Tibial nerve (tissue), 4 donors: ENCODE measurements around the gene GPATCH3. TPM values are rescaled to one million over a fixed set of nuclear protein-coding genes. Genes with fewer than 3 reads are reported as not detected.

Experiments used
- DNase-seq, 2 donors: peaks; one replicate each; pipeline ENCODE4 v3.0.0-alpha.2; 2019; ENCODE audit warnings: low spot score in 2 of 2
- H3K27ac ChIP-seq, 4 donors: fragments of 200-600 bp; sonication (generic) in 3 of 4; one replicate each; pipeline ENCODE4 v1.5.1; 2017 to 2019; ENCODE audit warnings: mild to moderate bottlenecking in 1 of 4
- H3K27me3 ChIP-seq, 2 donors: fragments of 200-600 bp; sonication (generic) in 1 of 2; one replicate each; pipeline versions ENCODE4 v1.5.1 to v1.6.0; 2017 to 2019
- H3K36me3 ChIP-seq, 3 donors: fragments of 200-600 bp; sonication (generic); one replicate each; pipeline ENCODE4 v1.5.1; 2018 to 2019
- H3K4me1 ChIP-seq, 4 donors: fragments of 200-600 bp; sonication (generic) in 3 of 4; one replicate each; pipeline ENCODE4 v1.5.1; 2017 to 2019
- H3K4me3 ChIP-seq, 4 donors: fragments of 200-600 bp; sonication (generic) in 3 of 4; one replicate each; pipeline ENCODE4 v1.5.1; 2017 to 2019; ENCODE audit warnings: mild to moderate bottlenecking in 1 of 4, moderate library complexity in 1 of 4
- H3K9me3 ChIP-seq, 4 donors: fragments of 200-600 bp; sonication (generic) in 3 of 4; one replicate each; pipeline ENCODE4 v1.5.1; 2017 to 2019
- CTCF ChIP-seq, 5 experiments: fragments of 200-600 bp in 3 of 5; fragments of 450-650 bp in 2 of 5; sonication (generic) in 3 of 5; IDR thresholded peaks; one replicate each; pipeline ENCODE4 v1.5.1; 2016 to 2019; ENCODE audit warnings: antibody characterized with exemption in 5 of 5, mild to moderate bottlenecking in 3 of 5, moderate library complexity in 2 of 5
- EP300 ChIP-seq, 2 donors: sonication (generic); formaldehyde crosslinking; IDR thresholded peaks; one replicate each; pipeline ENCODE4 v1.6.1; 2017; ENCODE audit warnings: antibody characterized with exemption in 2 of 2, mild to moderate bottlenecking in 1 of 2
- POLR2A ChIP-seq, 2 donors: fragments of 450-650 bp; IDR thresholded peaks; one replicate each; pipeline ENCODE4 v1.6.1; 2017; ENCODE audit warnings: antibody characterized with exemption in 2 of 2, mild to moderate bottlenecking in 2 of 2, moderate library complexity in 2 of 2
- WGBS, 2 donors: methylation state at CpG; one replicate each; pipeline ENCODE4 v1.1.5; 2018; 5-methylcytosine and 5-hydroxymethylcytosine counted together
- total RNA-seq, 4 donors: library from RNA; depleted of rRNA; stranded (reverse); fragments of >200 nt; gene quantifications; one replicate each; pipeline ENCODE4 v1.1.0, GENCODE V29; 2016

GPATCH3 gene
- total RNA-seq, 4 donors from 2014 or later = 7.8 to 26.1 (median 12.5) TPM

- Histone ChIP-seq H3K27ac (no peak overlapping the region), H3K4me3 (no peak overlapping the region), H3K9me3 (no peaks in the 10 kb centered on the region), H3K36me3 (peaks cover 4 to 88% (median 14%) of the 10 kb centered on the region in 3 donors), H3K27me3 (no peaks in the 10 kb centered on the region), H3K4me1 (peaks cover 0 to 11% (median 2%) of the 10 kb centered on the region in 4 donors)
- no peak for DNase-seq
- TF ChIP-seq EP300 (IDR thresholded peaks at IDR 0.05) (no peak), POLR2A (IDR thresholded peaks at IDR 0.05) (no peak), CTCF (IDR thresholded peaks at IDR 0.05) (no peak)
- WGBS, 2 donors = 89 to 97% methylated on average over 4 to 5 of the region's 5 CpGs
These were observed 45.4 kb downstream of the GPATCH3 start for GRCh38 chr1:26854906-26855305.

GRCh38 chr1:26853600-26853999 lies 46.7 kb downstream of the GPATCH3 start:
- 93 to 96% methylated on average over 7 to 10 of the region's 10 CpGs for WGBS, 2 donors
- no peak for TF ChIP-seq POLR2A (IDR thresholded peaks at IDR 0.05)
- no peak for TF ChIP-seq EP300 (IDR thresholded peaks at IDR 0.05)
- no peak for TF ChIP-seq CTCF (IDR thresholded peaks at IDR 0.05)
- no peaks in the 10 kb centered on the region for H3K9me3 ChIP-seq
- H3K27me3 ChIP-seq = no peaks in the 10 kb centered on the region
- peaks cover 4 to 96% (median 16%) of the 10 kb centered on the region in 3 donors for H3K36me3 ChIP-seq
- DNase-seq = no peak
- no peak overlapping the region for H3K4me3 ChIP-seq
- peak overlapping the region in 3 of 4 donors; percentile 19 to 72 (median 46) for H3K27ac ChIP-seq
- peaks cover 0 to 23% (median 14%) of the 10 kb centered on the region in 4 donors for H3K4me1 ChIP-seq

- Histone ChIP-seq H3K36me3 (peaks cover 4 to 98% (median 16%) of the 10 kb centered on the region in 3 donors), H3K4me3 (no peak overlapping the region), H3K4me1 (peaks cover 0 to 27% (median 15%) of the 10 kb centered on the region in 4 donors), H3K27me3 (no peaks in the 10 kb centered on the region), H3K9me3 (no peaks in the 10 kb centered on the region), H3K27ac (peak overlapping the region in 3 of 4 donors; percentile 19 to 72 (median 46))
- 11 to 12% methylated on average over 3 of the region's 3 CpGs for whole genome bisulfite sequencing, 2 donors
- DNase-seq = peak; percentile 79 to 93
- TF ChIP-seq POLR2A (IDR thresholded peaks at IDR 0.05) (no peak), CTCF (IDR thresholded peaks at IDR 0.05) (peak; percentile 64 to 84 (median 78)), EP300 (IDR thresholded peaks at IDR 0.05) (no peak)
These were observed 47.1 kb downstream of the GPATCH3 start for GRCh38 chr1:26853156-26853555.

GRCh38 chr1:26852701-26853100 lies 47.6 kb downstream of the GPATCH3 start:
- Histone ChIP-seq H3K9me3 (no peaks in the 10 kb centered on the region), H3K36me3 (peaks cover 4 to 98% (median 16%) of the 10 kb centered on the region in 3 donors), H3K4me1 (peaks cover 0 to 32% (median 15%) of the 10 kb centered on the region in 4 donors), H3K27me3 (no peaks in the 10 kb centered on the region), H3K4me3 (no peak overlapping the region), H3K27ac (peak overlapping the region in 1 of 4 donors; percentile 72)
- no peak for TF ChIP-seq CTCF (IDR thresholded peaks at IDR 0.05)
- no peak for TF ChIP-seq EP300 (IDR thresholded peaks at IDR 0.05)
- TF ChIP-seq POLR2A (IDR thresholded peaks at IDR 0.05) = no peak
- 60 to 68% methylated on average over 9 of the region's 9 CpGs for WGBS, 2 donors
- no peak for DNase-seq

- 86 to 88% methylated on average over 10 to 12 of the region's 12 CpGs for WGBS, 2 donors
- no peaks in the 10 kb centered on the region for H3K9me3 ChIP-seq
- no peak for DNase-seq
- peak overlapping the region in 2 of 4 donors; percentile 75 to 82 for H3K27ac ChIP-seq
- peaks cover 4 to 93% (median 16%) of the 10 kb centered on the region in 3 donors for H3K36me3 ChIP-seq
- no peak for TF ChIP-seq EP300 (IDR thresholded peaks at IDR 0.05)
- TF ChIP-seq CTCF (IDR thresholded peaks at IDR 0.05) = no peak
- no peak for TF ChIP-seq POLR2A (IDR thresholded peaks at IDR 0.05)
- H3K27me3 ChIP-seq = no peaks in the 10 kb centered on the region
- no peak overlapping the region for H3K4me3 ChIP-seq
- peaks cover 0 to 32% (median 15%) of the 10 kb centered on the region in 4 donors for H3K4me1 ChIP-seq
These were observed 49.1 kb downstream of the GPATCH3 start for GRCh38 chr1:26851106-26851684.
